Mammary epithelial cell (primary cell): ENCODE data around the gene ITGB7.

Experiments
- CTCF ChIP-seq, 2 donors: IDR thresholded peaks in 1 of 2; conservative IDR thresholded peaks in 1 of 2; 2 replicates each; pipeline ENCODE4 v1.5.1; 2011 to 2012; ENCODE audit warnings: inconsistent platforms in 2 of 2, low read length in 2 of 2, mild to moderate bottlenecking in 2 of 2, control low read depth in 1 of 2, low read depth in 1 of 2; ENCODE audit not compliant: insufficient read depth in 1 of 2; ENCODE audit errors: extremely low read depth in 1 of 2
- EZH2 ChIP-seq: IDR thresholded peaks from 2 replicates; pipeline ENCODE4 v1.6.1; 2012; ENCODE audit warnings: low read length, inconsistent platforms, borderline replicate concordance

GRCh38 chr12:53160673-53161072 is 46.4 kb downstream of the ITGB7 start:
- TF ChIP-seq EZH2 (no peak), CTCF (conservative IDR thresholded peaks at IDR 0.05 in 1 of 2, IDR thresholded peaks at IDR 0.05 in 1 of 2; ENCODE audit: extremely low read depth in 1 of 2, insufficient read depth in 1 of 2, low read depth in 1 of 2, low read length in 2 of 2) (no peak)
